A673 (cell line): ENCODE results near the gene CSNK2A2. TPM values are rescaled to one million over a fixed set of nuclear protein-coding genes. Genes with fewer than 3 reads are reported as not detected.

Source experiments
- BruUV-seq: library from RNA; stranded (reverse); fragments of 400-500 nt; replicated peaks from 2 replicates; lab custom pipeline; 2021; lab: Mats Ljungman, UMichigan
- CTCF ChIA-PET: fragments of 300-600 bp; sonication (Branson Sonifier 250); formaldehyde crosslinking; loops from one replicate; lab custom pipeline; 2022; ENCODE audit warnings: antibody characterized with exemption; lab: Charles Lee
- POLR2A ChIA-PET: fragments of 300-600 bp; sonication (Branson Sonifier 250); formaldehyde crosslinking; loops from one replicate; lab custom pipeline; 2022; ENCODE audit warnings: antibody characterized with exemption; ENCODE audit not compliant: low non-redundant PET; lab: Charles Lee
- DNase-seq: peaks from one replicate; pipeline ENCODE4 v3.0.0-alpha.2; 2015; ENCODE audit warnings: low spot score
- H3K27ac ChIP-seq: fragments of 200-600 bp; sonication (generic); 2 replicates; pipeline ENCODE4 v1.5.1; 2016; ENCODE audit warnings: mixed run types, low read depth, mild to moderate bottlenecking, mixed read lengths, antibody characterized with exemption, low read length; ENCODE audit not compliant: poor library complexity, severe bottlenecking
- H3K27me3 ChIP-seq: fragments of 200-600 bp; sonication (generic); replicated peaks from 2 replicates; pipeline ENCODE4 v1.6.1; 2017; ENCODE audit warnings: mixed run types, low read depth, mild to moderate bottlenecking, mixed read lengths, antibody characterized with exemption, low read length; ENCODE audit not compliant: insufficient read depth, poor library complexity
- H3K36me3 ChIP-seq: fragments of 200-600 bp; sonication (generic); 2 replicates; pipeline ENCODE4 v1.6.1; 2016; ENCODE audit warnings: mixed run types, mild to moderate bottlenecking, mixed read lengths, antibody characterized with exemption, low read length; ENCODE audit not compliant: insufficient read depth, poor library complexity, severe bottlenecking
- H3K4me1 ChIP-seq: fragments of 200-600 bp; sonication (generic); 2 replicates; pipeline ENCODE4 v1.6.1; 2017; ENCODE audit warnings: mixed run types, mild to moderate bottlenecking, mixed read lengths, antibody characterized with exemption, low read length; ENCODE audit not compliant: insufficient read depth, poor library complexity, severe bottlenecking
- H3K4me3 ChIP-seq: fragments of 200-600 bp; sonication (generic); 2 replicates; pipeline ENCODE4 v1.5.1; 2016; ENCODE audit warnings: low read depth, mixed run types, mild to moderate bottlenecking, mixed read lengths, low read length; ENCODE audit not compliant: poor library complexity, severe bottlenecking
- H3K9me3 ChIP-seq: fragments of 200-600 bp; sonication (generic); 2 replicates; pipeline ENCODE4 v1.6.1; 2016; ENCODE audit warnings: mixed run types, low read depth, mild to moderate bottlenecking, mixed read lengths, antibody characterized with exemption, low read length; ENCODE audit not compliant: poor library complexity, severe bottlenecking
- EZH2 ChIP-seq: fragments of 200-600 bp; sonication (generic); IDR thresholded peaks from 2 replicates; pipeline ENCODE4 v1.6.1; 2017; ENCODE audit warnings: borderline replicate concordance, low read depth, mild to moderate bottlenecking, mixed read lengths, antibody characterized with exemption, low read length; ENCODE audit not compliant: poor library complexity, severe bottlenecking
- intact Hi-C: fragments of 100-400 bp; cut with micrococcal nuclease; formaldehyde crosslinking; loops from one replicate; pipeline ENCODE4 v1.10.0; 2022; ENCODE audit not compliant: unreplicated experiment
- total RNA-seq: library from RNA; stranded (reverse); gene quantifications from 2 replicates; pipeline ENCODE4 v1.2.3, GENCODE V29; 2021
- TF ChIP-seq, protein P1 (sequence below): fragments of 300-800, 200-600 bp; sonication (generic); conservative IDR thresholded peaks from 2 replicates; pipeline ENCODE4 v1.5.1; 2017; ENCODE audit warnings: low read depth, mild to moderate bottlenecking, antibody characterized with exemption, low read length, moderate library complexity, mixed read lengths

Gene CSNK2A2
- total RNA-seq, 1 experiment from 2014 or later: 114 TPM

DNA sequence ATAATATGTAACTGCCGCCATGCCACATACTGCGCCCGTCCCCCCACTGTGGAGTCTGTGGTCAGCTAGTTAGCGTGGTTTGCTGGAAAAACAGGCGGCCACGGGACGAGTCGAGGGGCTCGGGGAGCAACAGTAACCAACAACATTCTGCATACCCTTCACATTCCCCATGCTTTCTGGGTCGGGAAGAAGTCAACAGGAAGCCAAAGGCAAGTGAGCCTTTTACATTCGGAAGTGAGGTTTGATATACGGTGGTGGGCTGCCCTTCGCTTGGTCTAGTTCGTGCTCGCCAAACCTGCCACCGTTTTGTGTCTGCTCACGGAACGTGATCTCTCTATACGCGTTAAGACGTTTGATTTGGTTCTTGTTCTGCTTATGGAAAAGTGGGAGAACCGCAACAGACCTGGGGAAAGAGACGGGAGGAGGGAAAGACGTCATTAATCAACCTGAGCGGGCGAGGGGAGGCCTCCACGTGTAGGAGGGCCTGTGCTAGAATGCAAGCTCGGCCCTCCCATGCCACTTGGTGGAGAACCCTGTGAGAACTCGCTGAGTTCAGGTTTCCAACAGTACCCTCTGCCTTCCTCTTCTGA lies 39.9 kb downstream of the CSNK2A2 start:
- no peaks in the 10 kb centered on the region for H3K27me3 ChIP-seq
- H3K4me3 ChIP-seq: no peak overlapping the region
- H3K36me3 ChIP-seq: peaks cover 23% of the 10 kb centered on the region
- no peak overlapping the region for H3K27ac ChIP-seq
- no peaks in the 10 kb centered on the region for H3K4me1 ChIP-seq
- no peak for DNase-seq
- BruUV-seq: no TSS peak
- POLR2A ChIA-PET: no interaction called here
- intact Hi-C loops: no loop called here
- no peaks in the 10 kb centered on the region for H3K9me3 ChIP-seq
- TF ChIP-seq, protein P1, sequence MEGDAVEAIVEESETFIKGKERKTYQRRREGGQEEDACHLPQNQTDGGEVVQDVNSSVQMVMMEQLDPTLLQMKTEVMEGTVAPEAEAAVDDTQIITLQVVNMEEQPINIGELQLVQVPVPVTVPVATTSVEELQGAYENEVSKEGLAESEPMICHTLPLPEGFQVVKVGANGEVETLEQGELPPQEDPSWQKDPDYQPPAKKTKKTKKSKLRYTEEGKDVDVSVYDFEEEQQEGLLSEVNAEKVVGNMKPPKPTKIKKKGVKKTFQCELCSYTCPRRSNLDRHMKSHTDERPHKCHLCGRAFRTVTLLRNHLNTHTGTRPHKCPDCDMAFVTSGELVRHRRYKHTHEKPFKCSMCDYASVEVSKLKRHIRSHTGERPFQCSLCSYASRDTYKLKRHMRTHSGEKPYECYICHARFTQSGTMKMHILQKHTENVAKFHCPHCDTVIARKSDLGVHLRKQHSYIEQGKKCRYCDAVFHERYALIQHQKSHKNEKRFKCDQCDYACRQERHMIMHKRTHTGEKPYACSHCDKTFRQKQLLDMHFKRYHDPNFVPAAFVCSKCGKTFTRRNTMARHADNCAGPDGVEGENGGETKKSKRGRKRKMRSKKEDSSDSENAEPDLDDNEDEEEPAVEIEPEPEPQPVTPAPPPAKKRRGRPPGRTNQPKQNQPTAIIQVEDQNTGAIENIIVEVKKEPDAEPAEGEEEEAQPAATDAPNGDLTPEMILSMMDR: no peak
- no peak for TF ChIP-seq EZH2
- CTCF ChIA-PET: no interaction called here

DNA sequence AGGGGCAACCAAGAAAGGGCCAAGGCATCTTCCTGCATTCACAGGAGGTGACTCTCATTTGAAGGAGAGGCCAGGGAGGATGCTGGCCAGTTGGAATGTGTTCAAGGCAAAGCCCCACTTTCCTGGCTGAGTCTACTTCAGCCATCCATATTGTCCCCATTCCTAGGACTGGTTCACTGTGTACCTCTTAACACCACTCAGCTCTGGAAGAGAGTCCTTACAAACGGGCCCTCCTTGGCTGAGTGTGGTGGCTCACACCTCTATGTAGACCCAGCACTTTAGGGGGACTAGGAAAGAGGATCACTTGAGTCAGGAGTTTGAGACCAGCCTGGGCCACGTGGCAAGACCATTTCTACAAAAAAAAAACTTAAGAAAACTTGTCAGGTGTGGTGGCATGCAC lies 40.7 kb downstream of the CSNK2A2 start:
- peaks cover 16% of the 10 kb centered on the region for H3K36me3 ChIP-seq
- H3K27ac ChIP-seq: no peak overlapping the region
- no peak for TF ChIP-seq EZH2
- ChIA-PET POLR2A (no interaction called here), CTCF (no interaction called here)
- BruUV-seq: no TSS peak
- no peak overlapping the region for H3K4me3 ChIP-seq
- no peaks in the 10 kb centered on the region for H3K27me3 ChIP-seq
- intact Hi-C loops: no loop called here
- H3K4me1 ChIP-seq: no peaks in the 10 kb centered on the region
- no peak for DNase-seq
- H3K9me3 ChIP-seq: no peaks in the 10 kb centered on the region

DNA sequence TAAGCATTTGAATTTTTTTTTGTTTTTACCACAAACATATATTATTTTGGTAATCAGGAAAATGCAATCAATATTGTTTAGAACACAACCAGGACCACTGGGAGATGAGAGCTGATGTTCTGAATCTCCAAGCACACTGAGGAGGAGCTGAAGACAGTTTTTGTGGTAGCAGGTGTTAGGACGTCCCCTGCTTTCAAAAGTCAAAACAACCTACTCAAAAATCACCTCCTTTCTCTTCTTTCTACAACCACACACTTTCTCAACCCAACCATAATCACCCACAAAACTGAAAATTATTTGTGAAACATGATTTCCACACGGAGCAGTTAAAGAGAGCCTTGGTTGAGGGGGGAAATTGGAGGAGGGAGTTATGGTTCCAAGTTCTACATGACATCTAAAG lies 42.1 kb downstream of the CSNK2A2 start:
- H3K9me3 ChIP-seq: no peaks in the 10 kb centered on the region
- ChIA-PET POLR2A (no interaction called here), CTCF (no interaction called here)
- TF ChIP-seq, protein P1: no peak
- TF ChIP-seq EZH2: no peak
- H3K27ac ChIP-seq: no peak overlapping the region
- BruUV-seq: no TSS peak
- no peaks in the 10 kb centered on the region for H3K27me3 ChIP-seq
- DNase-seq: no peak
- intact Hi-C loops: no loop called here
- H3K4me1 ChIP-seq: no peaks in the 10 kb centered on the region
- no peak overlapping the region for H3K4me3 ChIP-seq
- H3K36me3 ChIP-seq: peaks cover 2% of the 10 kb centered on the region

DNA sequence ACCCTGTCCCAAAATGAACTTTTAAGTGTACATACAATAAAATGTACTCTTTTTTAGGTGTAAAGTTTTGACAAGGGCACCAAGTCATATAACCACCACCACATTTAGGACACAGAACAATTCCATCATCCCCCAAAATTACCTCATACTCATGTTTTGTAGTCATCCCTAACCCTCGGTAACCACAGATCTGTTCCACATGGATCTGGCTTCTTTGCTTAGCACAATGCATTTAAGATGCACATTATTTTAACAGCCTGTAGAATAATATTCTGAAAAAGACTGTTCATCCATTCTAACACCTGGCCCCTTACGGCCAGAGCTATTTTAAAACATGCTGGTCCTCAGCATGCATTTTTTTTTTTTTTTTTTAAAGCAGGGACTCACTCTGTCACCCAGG lies 43.6 kb downstream of the CSNK2A2 start:
- H3K4me1 ChIP-seq: no peaks in the 10 kb centered on the region
- no peak for DNase-seq
- H3K9me3 ChIP-seq: no peaks in the 10 kb centered on the region
- ChIA-PET POLR2A (no interaction called here), CTCF (no interaction called here)
- no peak overlapping the region for H3K27ac ChIP-seq
- TF ChIP-seq EZH2: no peak
- TF ChIP-seq, protein P1: no peak
- intact Hi-C loops: no loop called here
- no TSS peak for BruUV-seq
- no peaks in the 10 kb centered on the region for H3K36me3 ChIP-seq
- no peak overlapping the region for H3K4me3 ChIP-seq
- H3K27me3 ChIP-seq: no peaks in the 10 kb centered on the region
